HG02763 (cell line): ENCODE measurements around the gene ITPKB.

Source experiments
- ATAC-seq: cut with Tn5 transposase; IDR thresholded peaks from one replicate; pipeline ENCODE4 v1.9.1; 2021; ENCODE audit warnings: mild to moderate bottlenecking, moderate library complexity; ENCODE audit not compliant: unreplicated experiment

Gene ITPKB

GRCh38 chr1:226687426-226687825 is 51.7 kb downstream of the ITPKB start:
- no peak for ATAC-seq

DNA sequence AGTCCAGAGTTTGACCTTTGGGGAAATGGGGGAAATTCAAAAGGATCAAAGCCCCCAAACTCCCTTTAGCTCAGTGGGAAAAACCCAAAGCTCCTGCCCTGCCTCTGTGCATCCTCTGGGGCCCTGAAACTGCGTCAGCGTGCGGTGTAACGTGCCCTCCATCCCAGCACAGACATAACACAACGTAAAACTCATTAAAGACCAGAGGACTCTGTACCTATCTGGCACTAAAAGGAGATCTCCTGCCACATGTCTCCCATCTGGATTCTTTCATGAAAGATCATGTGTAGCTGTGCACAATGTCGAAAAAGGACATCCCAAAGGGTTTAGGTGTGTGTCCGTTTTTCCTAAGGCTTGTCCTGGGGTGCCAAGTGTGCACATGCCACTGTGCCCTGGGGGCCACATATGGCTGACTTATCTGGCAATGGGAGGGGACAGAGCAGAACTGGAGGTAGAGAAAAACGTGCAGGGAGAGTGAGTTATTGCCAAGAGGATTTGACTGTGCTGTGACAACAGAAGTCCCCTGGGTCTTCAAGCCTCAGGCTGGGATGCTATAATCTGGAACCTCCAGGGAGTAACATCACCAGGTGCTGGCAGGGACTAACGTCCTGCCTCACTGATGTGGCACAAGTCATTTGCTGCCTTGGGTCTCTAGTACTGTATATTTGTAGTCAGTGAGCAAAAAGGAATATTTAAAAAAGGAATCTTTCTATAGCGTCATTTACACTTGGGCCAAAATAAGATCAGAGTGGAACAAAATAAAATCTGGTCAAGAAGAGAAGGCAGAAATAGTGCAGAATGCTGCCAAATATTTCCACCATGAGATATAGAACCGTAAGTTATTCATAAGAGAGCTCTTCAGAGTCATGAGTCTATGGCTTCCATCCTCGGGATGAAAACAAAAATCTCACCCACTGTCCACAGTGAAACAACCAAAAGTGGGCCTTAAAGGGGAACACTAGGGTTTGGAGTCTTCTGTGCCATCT is 52.3 kb downstream of the ITPKB start:
- no peak for ATAC-seq

GRCh38 chr1:226685196-226685820 is 53.8 kb downstream of the ITPKB start:
- no peak for ATAC-seq

DNA sequence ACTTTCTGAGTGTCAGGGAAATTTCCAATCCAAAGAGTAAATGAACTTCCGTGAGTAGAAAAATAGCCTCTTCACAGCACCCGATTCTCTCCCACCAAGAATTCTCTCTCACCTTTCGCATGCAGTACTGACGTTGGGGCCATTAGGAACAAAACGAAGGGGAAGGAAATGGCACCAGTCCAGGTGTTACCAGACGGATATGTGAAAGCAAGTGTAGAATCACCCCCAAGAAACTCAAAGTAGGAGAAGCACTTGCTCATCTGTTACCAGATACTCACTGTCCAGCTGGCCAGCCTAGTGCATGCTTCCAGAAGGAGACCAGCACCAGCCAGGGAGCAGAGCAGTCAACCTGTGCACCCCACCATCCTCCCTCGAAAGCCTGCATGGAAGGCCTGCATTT is 55.1 kb downstream of the ITPKB start:
- ATAC-seq: no peak

GRCh38 chr1:226682871-226683814 is 55.9 kb downstream of the ITPKB start:
- ATAC-seq: no peak

GRCh38 chr1:226681652-226682493 is 57.2 kb downstream of the ITPKB start:
- no peak for ATAC-seq

GRCh38 chr1:226680653-226681052 is 58.4 kb downstream of the ITPKB start:
- no peak for ATAC-seq

DNA sequence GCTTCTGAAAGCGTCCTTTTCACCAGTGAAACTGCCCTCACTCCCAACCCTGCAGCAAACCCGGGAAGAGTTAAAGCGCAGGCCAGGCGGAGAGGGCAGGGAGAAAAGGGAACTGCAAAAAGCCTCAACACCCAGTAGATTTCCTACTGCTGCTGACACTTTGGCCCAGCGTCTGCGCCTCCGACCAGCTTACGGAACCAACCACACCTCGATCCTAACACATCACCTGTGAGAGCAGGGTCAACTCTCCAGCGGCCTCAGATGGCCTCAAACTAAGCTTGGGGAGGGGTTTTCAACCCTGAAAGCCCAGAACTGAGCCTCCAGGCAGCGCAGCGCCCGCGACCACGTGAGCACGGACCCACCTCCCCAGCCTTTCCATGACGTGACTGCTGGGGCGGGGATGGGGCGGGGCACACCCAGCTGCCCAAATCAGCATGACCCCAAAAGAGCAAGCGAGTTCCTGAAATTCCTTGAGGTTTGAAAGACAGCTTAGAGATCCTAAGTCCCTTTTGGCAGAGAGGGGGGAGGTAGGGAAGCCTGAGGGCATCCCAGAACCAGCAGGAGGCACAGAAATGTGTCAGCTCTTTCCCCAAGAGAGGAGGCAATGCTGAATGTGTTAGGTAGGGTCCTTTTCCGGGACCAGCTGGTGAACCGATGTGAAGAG is 59.1 kb downstream of the ITPKB start:
- ATAC-seq: no peak

DNA sequence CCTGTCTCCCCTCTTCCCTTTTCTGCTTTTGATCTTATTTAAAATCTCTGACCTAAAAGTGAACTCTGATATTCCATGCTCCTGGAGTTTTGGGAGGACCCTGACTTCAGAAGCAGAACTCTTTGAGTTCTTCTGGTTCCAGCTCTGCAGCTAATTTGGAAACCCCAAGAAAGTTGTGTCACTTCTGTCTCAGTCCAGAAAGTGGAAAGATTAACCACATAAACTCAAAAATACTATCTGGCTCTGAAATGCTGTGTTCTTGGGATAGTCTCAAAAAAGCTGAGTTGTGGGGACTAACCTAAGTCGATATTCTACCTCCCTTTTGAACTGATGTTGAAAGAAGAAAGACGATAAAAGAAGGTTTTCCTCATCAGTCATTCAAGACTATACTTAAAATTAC is 59.8 kb downstream of the ITPKB start:
- ATAC-seq: no peak

DNA sequence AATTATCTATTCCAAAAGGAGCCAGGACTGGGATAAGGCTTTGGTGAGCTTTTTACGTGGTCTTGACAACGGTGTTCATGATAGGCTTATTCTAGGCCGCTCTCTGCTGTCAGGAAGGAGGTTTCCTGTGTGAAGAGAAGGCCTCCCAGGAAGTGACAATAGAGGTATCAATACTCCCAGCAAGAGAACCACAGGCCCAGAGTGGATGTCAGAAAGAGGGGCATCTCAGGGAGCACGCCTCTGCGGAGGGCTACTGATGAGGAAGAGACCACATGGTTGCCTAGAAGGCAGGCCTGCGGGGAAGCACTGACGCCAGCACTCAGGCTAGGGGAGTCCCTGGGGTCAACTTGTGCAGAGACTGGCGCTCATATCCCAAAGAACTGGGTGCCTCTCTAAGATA is 60.4 kb downstream of the ITPKB start:
- no peak for ATAC-seq

- ATAC-seq: no peak
Observed at GRCh38 chr1:226678251-226678650, 60.8 kb downstream of the ITPKB start.

DNA sequence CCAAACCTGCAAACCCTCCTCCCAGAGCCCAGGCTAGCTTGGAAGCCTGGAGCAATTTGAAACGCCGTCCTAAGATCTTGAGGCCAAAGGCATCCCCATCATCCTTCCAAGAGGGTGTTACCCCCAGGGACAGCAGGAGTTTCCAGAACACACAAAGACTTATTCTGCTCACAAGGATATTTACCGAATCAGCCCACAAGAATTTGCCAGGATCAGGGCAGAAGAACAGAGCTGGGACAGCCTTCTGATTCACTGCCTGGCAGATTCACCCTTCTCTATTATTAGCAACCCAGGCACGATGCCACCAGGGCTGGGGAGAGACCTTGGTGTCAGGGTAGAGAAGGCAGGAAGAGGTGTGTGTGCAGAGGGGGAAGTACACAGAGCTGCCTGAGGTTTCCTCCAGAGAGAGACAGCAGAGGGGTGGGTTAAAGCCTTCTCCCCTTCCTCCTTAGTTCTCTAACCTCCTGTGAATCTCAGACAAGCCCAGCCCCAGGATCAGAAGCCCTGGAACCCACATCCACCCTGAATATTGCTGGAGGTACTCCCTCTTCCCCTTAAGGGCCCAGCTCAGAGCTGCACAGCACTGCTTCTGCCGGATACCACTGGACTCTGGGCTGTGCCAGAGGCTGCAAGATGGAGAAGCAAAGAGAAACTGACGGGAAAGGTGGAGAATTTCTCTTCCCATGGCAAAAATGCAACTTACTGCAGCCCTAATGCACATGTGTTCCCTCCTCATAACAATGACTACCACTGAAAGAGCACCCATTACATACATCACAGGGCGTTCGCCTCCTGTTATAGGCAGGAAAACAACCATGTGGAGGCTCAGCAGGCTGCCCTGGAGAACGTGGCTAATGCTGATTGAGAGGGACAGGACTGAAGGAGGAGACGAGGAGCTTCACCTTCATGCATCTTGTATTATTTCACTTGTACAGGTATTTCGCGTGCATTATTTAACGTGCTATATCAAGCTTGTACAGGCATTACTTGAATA is 61.8 kb downstream of the ITPKB start:
- ATAC-seq: no peak

GRCh38 chr1:226676381-226676780 is 62.7 kb downstream of the ITPKB start:
- ATAC-seq: no peak

GRCh38 chr1:226675715-226676357 is 63.2 kb downstream of the ITPKB start:
- no peak for ATAC-seq

DNA sequence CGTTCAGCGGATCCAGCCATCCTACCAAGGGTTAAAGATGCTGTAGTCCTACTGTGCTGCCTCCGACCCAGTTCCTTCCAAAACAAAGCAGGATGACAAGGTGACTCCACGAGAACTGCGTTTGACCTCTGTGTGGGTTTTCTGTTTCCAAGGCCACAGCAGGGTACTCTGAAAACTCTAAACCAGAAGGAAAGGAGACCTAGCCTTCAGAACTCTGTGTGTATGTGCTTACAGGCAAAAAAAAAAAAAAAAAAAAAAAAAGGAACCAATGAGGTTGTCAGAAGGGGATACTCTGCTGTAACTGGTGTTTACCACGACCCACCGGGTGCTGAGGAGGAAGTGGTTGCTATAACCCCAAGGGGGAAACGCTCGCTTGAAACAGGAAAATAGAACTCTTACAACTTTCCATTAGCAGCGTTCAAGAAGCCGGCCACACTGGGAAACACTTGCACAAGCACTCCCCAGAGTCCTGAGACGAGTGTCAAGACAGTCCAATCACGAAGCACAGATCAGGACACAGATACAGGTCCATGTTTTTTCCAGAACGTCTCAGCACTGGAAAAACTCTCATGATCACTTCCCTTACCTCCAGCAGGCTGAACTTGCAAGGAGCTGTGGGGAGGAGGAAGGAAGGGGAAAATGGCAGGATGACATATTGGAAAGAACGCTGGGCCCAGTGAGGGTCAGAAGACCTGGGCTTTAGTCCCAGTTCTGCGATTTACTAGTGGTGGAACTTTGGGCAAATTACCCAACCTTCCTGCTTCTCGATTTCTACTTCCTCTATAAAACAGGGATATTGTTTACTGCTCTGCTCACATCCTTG is 64.0 kb downstream of the ITPKB start:
- ATAC-seq: peak; percentile 69

GRCh38 chr1:226672339-226672762 is 66.7 kb downstream of the ITPKB start:
- ATAC-seq: no peak

DNA sequence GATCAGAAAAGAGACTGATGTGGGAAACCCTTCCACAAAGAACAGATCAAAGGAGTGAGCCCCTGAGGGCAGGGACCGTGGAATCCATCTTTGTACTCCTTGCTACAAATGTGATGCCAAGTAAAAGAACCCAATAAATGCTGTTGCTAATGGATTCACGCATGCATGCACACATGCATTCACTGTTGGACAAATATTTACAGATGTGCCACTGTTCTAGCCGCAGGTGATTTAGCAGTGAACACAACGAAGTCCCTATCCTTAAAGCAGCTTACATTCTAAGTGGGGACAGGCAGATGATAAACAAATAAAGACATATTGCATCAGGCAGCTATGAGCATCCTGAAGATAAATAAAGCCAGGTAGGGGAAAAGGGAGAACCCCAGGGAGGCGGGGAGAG is 67.8 kb downstream of the ITPKB start:
- ATAC-seq: no peak
